Umbilical cord (tissue), 2 donors: Measurements from ENCODE around the gene APOBR. TPM values are rescaled to one million over a fixed set of nuclear protein-coding genes. Genes with fewer than 3 reads are reported as not detected.
"Not testable (repeated sequence)": the region's sequence is repeated elsewhere in the genome, so short reads cannot be mapped to it uniquely, and the experiment has no call there.

Experiments used
- DNase-seq: peaks from one replicate; pipeline ENCODE4 v3.0.0-alpha.2; 2015; ENCODE audit warnings: low spot score
- total RNA-seq: library from RNA; depleted of rRNA; stranded (reverse); fragments of >200 nt; gene quantifications from one replicate; pipeline ENCODE4 v1.2.3, GENCODE V29; 2014; ENCODE audit warnings: low replicate concordance; ENCODE audit not compliant: insufficient read depth

Gene APOBR
- total RNA-seq, 1 donor from 2014 or later = 0.72 TPM

DNA sequence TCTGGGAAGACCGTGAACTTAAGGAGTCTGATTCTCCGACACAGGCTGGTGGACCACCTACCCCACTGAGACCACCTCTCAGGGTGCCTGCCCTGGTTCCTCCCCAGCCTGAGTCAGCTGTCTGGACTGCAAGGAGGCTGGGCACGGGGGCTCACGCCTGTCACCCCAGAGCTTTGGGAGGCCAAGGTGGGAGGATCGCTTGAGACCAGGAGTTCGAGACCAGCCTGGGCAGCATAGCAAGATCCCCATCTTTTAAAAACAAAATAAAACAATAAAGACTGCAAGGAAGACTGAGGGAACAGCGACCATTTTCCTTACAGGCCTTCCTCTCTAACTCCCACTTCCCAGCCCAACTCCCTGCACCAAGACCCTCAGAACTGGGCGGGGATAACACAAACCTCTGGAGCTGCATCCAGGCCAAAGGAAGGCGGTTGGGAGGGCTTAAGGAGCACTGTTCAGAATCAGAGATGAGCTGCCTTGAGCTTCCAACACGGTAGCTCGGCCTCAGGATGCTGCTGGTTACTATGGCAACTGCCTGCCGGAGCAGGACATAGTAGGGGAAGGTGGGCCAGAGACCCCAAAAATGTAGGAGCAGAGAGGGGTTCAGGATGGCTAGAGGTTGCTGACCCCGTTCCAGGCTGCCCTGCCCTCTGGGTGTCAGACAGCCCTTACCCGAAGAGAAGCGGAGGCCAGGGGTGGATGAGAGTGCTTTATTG, 4.4 kb downstream of the APOBR start:
- DNase-seq = no peak

DNA sequence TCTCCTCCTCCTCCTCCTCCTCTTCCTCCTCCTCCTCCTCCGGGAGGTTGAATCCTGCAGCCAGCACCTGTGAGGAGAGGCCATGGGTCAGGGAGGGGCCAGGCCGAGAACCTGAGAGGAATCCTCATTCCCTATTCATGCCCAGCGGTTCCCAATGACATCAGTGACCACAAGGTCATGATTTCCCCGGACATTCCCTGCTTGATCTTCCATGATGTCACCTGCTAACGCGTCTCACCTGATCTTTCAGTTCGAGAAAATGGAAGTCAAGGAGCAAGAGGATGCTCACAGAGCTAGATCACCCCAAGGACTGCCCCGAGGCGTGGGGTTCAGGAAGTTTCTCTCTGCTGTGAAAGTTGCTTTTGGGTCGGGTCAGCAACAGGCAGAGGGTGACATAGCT, 5.4 kb downstream of the APOBR start:
- DNase-seq = no peak

DNA sequence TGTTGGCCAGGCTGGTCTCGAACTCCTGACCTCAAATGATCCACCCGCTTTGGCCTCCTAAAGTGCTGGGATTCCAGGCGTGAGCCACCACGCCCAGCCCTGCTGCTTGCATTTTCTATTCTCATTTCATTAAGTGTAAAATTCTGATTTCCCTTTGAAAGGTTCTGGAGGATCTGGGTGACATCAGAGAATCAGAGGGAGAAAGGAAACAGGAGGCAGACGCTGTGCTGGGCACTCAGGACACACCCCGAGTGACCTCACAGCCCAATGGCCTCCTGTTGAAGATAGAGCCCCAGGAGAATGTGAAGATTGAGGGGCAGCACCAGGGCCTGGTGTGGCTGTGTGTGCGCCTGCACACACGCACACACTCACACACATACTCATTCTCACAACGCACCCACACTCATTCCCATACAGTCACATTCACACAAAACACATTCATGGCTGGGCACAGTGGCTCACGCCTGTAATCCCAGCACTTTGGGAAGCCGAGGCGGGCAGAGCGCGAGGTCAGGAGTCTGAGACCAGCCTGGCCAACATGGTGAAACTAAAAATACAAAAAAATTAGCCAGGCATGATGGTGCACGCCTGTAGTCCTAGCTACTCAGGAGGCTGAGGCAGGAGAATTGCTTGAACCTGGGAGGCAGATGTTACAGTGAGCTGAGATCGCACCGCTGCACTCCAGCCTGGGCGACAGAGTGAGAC, 6.2 kb downstream of the APOBR start:
- not testable (repeated sequence) for DNase-seq

- DNase-seq = no peak
Measured at GRCh38 chr16:28501258-28502232, 7.1 kb downstream of the APOBR start.

- no peak for DNase-seq
Measured at GRCh38 chr16:28502290-28502689, 7.8 kb downstream of the APOBR start.

DNA sequence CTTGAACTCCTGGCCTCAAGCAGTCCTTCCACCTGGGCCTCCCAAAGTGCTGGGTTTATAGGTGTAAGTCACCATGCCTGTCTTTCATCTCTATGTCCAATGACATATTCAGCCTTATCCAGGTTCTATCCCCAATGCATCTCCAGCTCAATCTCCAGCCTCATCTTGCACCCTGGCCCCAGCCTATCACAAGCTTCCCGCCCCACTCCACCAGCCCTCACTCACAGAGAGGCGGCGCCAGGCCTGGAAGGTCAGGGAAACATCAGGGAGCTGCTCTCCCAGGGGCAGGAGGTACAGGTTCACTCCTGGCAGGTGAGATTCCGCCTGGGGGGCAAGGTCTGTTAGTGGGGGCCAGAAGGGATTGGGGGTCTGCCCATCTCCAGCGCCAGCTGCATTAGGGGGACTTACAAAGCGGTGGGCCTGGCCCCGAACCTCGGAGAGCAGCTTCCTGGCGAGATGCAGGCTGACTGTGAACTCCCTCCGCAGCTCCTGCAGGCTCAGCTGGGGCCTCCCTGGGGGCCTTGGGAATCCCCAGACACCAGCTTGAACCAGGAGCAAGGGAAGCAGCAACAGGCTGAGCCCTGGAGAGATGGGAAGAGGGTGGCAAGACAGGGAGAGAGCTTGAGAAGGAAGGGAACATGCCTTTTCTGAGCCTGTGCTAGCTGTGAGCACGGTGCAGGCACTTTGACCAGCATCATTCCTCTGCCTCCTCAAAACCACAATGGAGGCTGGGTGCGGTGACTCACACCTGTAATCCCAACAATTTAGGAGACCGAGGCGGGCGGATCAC, 9.2 kb downstream of the APOBR start:
- DNase-seq = no peak

GRCh38 chr16:28504707-28505404, 10.4 kb downstream of the APOBR start:
- no peak for DNase-seq

DNA sequence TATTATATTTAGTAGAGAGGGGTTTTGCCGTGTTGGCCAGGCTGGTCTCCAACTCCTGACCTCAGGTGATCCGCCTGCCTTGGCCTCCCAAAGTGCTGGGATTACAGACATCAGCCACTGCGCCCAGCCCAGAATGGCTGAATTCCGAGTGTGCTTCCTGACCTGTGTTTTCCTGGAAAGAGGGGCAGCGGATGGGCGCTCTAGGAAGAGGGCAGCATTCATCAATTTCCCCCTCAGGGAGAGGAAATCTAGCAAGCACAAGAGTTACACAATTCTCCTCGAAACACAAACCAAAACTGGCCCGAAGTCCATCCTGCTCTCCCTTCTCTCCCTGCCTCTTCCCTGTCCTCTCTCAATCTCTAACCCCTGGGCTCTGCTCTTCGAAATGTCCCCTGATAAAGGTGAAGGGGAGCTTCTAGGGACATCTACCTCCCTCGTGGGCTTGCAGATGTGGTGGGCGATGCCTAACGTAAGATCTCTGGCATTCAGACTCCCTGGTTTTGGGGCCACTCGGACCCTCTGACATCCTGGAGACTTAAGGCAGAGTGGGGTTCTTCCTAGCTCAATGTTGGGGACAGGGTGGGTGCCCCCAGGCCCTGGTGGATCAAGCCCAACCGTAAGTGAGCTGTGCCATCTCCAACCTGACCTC, 11.2 kb downstream of the APOBR start:
- no peak for DNase-seq

- no peak for DNase-seq
Measured at GRCh38 chr16:28511031-28511430, 16.6 kb downstream of the APOBR start.

DNA sequence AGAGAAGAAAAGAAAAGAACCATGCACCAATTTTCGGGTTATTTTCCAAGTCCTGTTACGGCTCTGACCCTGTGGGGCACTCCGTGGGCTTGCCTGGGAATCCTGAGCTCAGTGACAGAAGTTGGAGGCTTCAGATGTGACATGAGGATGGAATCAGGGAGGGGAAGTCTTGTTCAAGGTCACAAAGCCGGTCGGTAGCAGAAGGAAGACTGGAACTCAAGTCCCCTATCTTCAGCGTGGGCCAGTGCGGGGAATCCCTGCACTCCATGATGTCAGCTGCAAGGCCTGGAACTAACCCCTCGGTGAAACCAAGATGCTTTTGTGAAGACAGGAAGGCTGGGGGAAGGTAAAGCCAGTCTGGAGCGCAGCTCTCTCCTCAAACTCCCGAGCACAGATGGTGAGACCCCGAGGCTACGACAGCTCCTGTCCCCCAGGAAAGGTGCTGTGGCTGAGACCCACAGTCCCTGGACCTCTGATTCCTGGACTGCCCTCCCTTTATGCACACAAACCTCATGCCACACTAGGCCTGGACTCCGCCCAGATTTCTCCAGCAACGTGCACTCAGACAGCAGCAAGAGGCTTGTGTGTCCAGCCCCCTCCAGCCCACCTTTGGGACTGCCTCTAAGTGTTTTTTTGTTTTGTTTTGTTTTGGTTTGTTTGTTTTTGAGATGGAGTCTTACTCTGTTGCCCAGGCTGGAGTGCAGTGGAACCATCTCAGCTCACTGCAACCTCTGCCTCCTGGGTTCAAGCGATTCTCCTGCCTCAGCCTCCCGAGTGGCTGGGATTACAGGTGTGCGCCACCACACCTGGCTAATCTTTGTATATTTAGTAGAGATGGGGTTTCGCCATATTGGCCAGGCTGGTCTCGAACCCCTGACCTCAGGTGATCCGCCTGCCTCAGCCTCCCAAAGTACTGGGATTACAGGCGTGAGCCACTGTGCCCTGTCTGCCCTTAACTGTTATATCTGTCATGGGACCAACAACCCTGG, 17.7 kb downstream of the APOBR start:
- DNase-seq = no peak

GRCh38 chr16:28513484-28514181, 19.2 kb downstream of the APOBR start:
- DNase-seq = no peak

DNA sequence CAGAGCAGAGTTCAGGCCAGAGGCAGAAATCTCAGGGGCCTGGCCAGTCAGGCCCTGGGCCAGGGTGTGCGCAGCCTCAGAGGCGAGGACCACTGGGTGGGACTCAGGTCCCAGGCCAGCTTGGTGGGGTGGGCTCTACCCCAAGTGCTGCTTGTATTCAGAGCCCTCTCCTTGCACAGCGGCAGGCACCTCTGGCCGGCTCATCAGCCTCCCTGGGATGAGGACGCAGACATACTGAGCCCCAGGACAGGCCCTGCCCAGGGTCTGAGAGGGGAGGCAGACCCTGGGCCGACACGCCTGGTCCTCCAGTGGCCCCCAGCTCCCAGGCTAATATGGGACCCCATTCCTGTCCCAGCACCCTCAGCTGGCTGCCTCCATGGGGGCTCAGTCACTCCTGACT, 19.8 kb downstream of the APOBR start:
- no peak for DNase-seq

- DNase-seq = no peak
Measured at GRCh38 chr16:28520672-28521071, 26.2 kb downstream of the APOBR start.

GRCh38 chr16:28521436-28521835, 27.0 kb downstream of the APOBR start:
- no peak for DNase-seq

GRCh38 chr16:28522792-28523191, 28.3 kb downstream of the APOBR start:
- no peak for DNase-seq

DNA sequence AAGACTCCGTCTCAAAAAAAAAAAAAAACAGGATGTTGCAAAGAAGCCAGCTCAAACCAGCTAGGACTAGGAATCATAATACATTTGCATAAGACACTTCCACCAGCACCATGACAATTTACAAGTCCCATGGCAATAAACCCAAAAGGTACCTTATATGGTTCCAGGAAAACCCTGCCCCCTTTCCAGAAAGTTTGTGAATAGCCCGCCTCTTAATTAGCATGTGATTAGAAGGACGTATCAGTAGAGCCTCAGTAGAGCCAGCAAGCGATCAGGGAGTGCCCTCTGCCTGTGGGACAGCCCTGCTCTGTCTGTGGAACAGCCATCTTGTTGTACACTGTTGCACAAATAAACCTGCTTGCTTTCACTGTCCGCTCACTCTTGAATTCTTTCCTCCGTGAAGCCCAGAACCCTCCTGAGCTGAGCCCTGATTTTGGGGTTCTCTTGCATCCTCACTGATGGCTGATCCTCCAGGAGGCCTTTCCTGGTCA, 30.3 kb downstream of the APOBR start:
- no peak for DNase-seq

- DNase-seq = no peak
Measured at GRCh38 chr16:28526201-28527099, 32.0 kb downstream of the APOBR start.
